GM23338 (cell line): ENCODE results near the gene SEC61A1.

ENCODE experiments used
- CREB1 ChIP-seq: fragments of 250-450 bp; sonication (Bioruptor Pico); IDR thresholded peaks from 2 replicates; pipeline ENCODE4 v1.5.0; 2020; ENCODE audit warnings: low read depth, mild to moderate bottlenecking, moderate library complexity
- CTCF ChIP-seq, 2 experiments: fragments of 200-600 bp in 1 of 2; sonication (generic) in 1 of 2; conservative IDR thresholded peaks; 2 replicates each; pipeline versions ENCODE4 v1.5.1 to v1.6.1; 2016 to 2017; ENCODE audit warnings: antibody characterized with exemption in 2 of 2, low read depth in 2 of 2, mild to moderate bottlenecking in 2 of 2, moderate library complexity in 1 of 2
- EZH2 ChIP-seq: fragments of 200-600 bp; sonication (generic); IDR thresholded peaks from one replicate; pipeline ENCODE4 v1.8.0; 2017; ENCODE audit warnings: antibody characterized with exemption, mild to moderate bottlenecking, low read depth; ENCODE audit not compliant: unreplicated experiment
- EZH2phosphoT487 ChIP-seq: fragments of 200-600 bp; sonication (generic); IDR thresholded peaks from one replicate; pipeline ENCODE4 v1.8.1; 2018; ENCODE audit warnings: antibody characterized with exemption; ENCODE audit not compliant: unreplicated experiment
- JUNB ChIP-seq: IDR thresholded peaks from one replicate; pipeline ENCODE4 v1.6.1; 2016; ENCODE audit warnings: antibody characterized with exemption; ENCODE audit not compliant: unreplicated experiment
- POLR2AphosphoS5 ChIP-seq: IDR thresholded peaks from 2 replicates; pipeline ENCODE4 v1.6.1; 2016; ENCODE audit warnings: antibody characterized with exemption, low read depth
- REST ChIP-seq: IDR thresholded peaks from one replicate; pipeline ENCODE4 v1.6.1; 2018; ENCODE audit warnings: antibody characterized with exemption; ENCODE audit not compliant: unreplicated experiment
- ZNF114 ChIP-seq: fragments of 250-450 bp; sonication (Bioruptor Pico); IDR thresholded peaks from 2 replicates; pipeline ENCODE4 v1.5.0; 2020; ENCODE audit warnings: mild to moderate bottlenecking, moderate library complexity
- ZNF331 ChIP-seq: fragments of 250-450 bp; sonication (Bioruptor Pico); IDR thresholded peaks from 2 replicates; pipeline ENCODE4 v1.5.0; 2020; ENCODE audit warnings: low read depth, mild to moderate bottlenecking, moderate library complexity
- ZNF462 ChIP-seq: fragments of 250-450 bp; sonication (Bioruptor Pico); IDR thresholded peaks from 2 replicates; pipeline ENCODE4 v1.5.0; 2020; ENCODE audit warnings: mild to moderate bottlenecking, moderate library complexity

GRCh38 chr3:128007033-128007424, 45.2 kb upstream of the SEC61A1 start:
- TF ChIP-seq POLR2AphosphoS5, result no peak
- TF ChIP-seq CTCF (conservative IDR thresholded peaks at IDR 0.05; ENCODE audit: low read depth in 2 of 2), result no peak
- no peak for TF ChIP-seq EZH2
- TF ChIP-seq CREB1 (CRISPR knock-in tag), result no peak
- TF ChIP-seq ZNF114 (CRISPR knock-in tag), result no peak
- TF ChIP-seq EZH2phosphoT487, result no peak
- no peak for TF ChIP-seq REST
- TF ChIP-seq ZNF462 (CRISPR knock-in tag), result no peak
- no peak for TF ChIP-seq JUNB
- no peak for TF ChIP-seq ZNF331 (CRISPR knock-in tag)
